Measurements from ENCODE around the gene RSU1.

GRCh38 chr10:16626697-16627096 lies 190.5 kb downstream of the RSU1 start:
- TF ChIP-seq POLR2AphosphoS5 (IDR thresholded peaks at IDR 0.05) (no peak), POLR2A (IDR thresholded peaks at IDR 0.05) (no peak), CTCF (IDR thresholded peaks at IDR 0.05 in 8 of 11, conservative IDR thresholded peaks at IDR 0.05 in 3 of 11) (no peak)

All from spleen (tissue), 7 donors.